HG03045 (cell line): ENCODE results near the gene SULT2A1.
"Not testable (repeated sequence)": the region's sequence is repeated elsewhere in the genome, so short reads cannot be mapped to it uniquely, and the experiment has no call there.

ENCODE experiments used
- ATAC-seq: cut with Tn5 transposase; IDR thresholded peaks from one replicate; pipeline ENCODE4 v1.9.1; 2021; ENCODE audit warnings: mild to moderate bottlenecking, moderate library complexity; ENCODE audit not compliant: unreplicated experiment

Gene SULT2A1

GRCh38 chr19:47860602-47861297 lies 25.4 kb downstream of the SULT2A1 start:
- no peak for ATAC-seq

- not testable (repeated sequence) for ATAC-seq
Observed at GRCh38 chr19:47859838-47860237, 26.3 kb downstream of the SULT2A1 start.

- not testable (repeated sequence) for ATAC-seq
Observed at GRCh38 chr19:47858646-47859285, 27.3 kb downstream of the SULT2A1 start, which contains the start of gene TPRX2. Gene TPRX2 (plus strand): TSS chr19:47859235. CDS start chr19:47859247, 12 bp downstream.

GRCh38 chr19:47858231-47858630 lies 27.9 kb downstream of the SULT2A1 start:
- ATAC-seq: not testable (repeated sequence)

- ATAC-seq: no peak
Observed at GRCh38 chr19:47854459-47854858, 31.7 kb downstream of the SULT2A1 start.

GRCh38 chr19:47853003-47853402 lies 33.1 kb downstream of the SULT2A1 start:
- ATAC-seq: no peak

- no peak for ATAC-seq
Observed at GRCh38 chr19:47848823-47849473, 37.2 kb downstream of the SULT2A1 start.

GRCh38 chr19:47848425-47848822 lies 37.7 kb downstream of the SULT2A1 start:
- ATAC-seq: no peak

GRCh38 chr19:47842941-47843340 lies 43.2 kb downstream of the SULT2A1 start:
- ATAC-seq: no peak

GRCh38 chr19:47839913-47840312 lies 46.2 kb downstream of the SULT2A1 start:
- no peak for ATAC-seq

GRCh38 chr19:47839411-47839810 lies 46.7 kb downstream of the SULT2A1 start:
- ATAC-seq: no peak

- ATAC-seq: no peak
Observed at GRCh38 chr19:47836038-47836437, 50.1 kb downstream of the SULT2A1 start.

GRCh38 chr19:47832723-47833122 lies 53.4 kb downstream of the SULT2A1 start:
- ATAC-seq: no peak

GRCh38 chr19:47826800-47827199 lies 59.3 kb downstream of the SULT2A1 start:
- ATAC-seq: no peak

- no peak for ATAC-seq
Observed at GRCh38 chr19:47824396-47824795, 61.7 kb downstream of the SULT2A1 start.

- no peak for ATAC-seq
Observed at GRCh38 chr19:47821460-47822020, 64.6 kb downstream of the SULT2A1 start, which contains the start of gene CRX. Gene CRX (plus strand): TSS chr19:47821937. CDS start chr19:47834444, 12,507 bp downstream.
